ENCODE measurements around the gene AK4. TPM values are rescaled to one million over a fixed set of nuclear protein-coding genes. Genes with fewer than 3 reads are reported as not detected.

The AK4 gene
- total RNA-seq, 1 donor from 2014 or later = 23.4 TPM

GRCh38 chr1:65208563-65208973 is 60.6 kb downstream of the AK4 start:
- no peak overlapping the region for H3K4me3 Mint-ChIP-seq (ENCODE audit: unreplicated experiment)
- no peak for DNase-seq (ENCODE audit: extremely low spot score, unreplicated experiment)
- no peaks in the 10 kb centered on the region for H3K36me3 Mint-ChIP-seq (ENCODE audit: unreplicated experiment)
- TF ChIP-seq CTCF (IDR thresholded peaks at IDR 0.05) = no peak
- peaks cover 4% of the 10 kb centered on the region for H3K27me3 Mint-ChIP-seq (ENCODE audit: unreplicated experiment)
- H3K4me1 Mint-ChIP-seq (ENCODE audit: unreplicated experiment) = peaks cover 7% of the 10 kb centered on the region
- no peak overlapping the region for H3K27ac Mint-ChIP-seq (ENCODE audit: unreplicated experiment)
- H3K9me3 Mint-ChIP-seq (ENCODE audit: unreplicated experiment) = no peaks in the 10 kb centered on the region

- peaks cover 4% of the 10 kb centered on the region for H3K27me3 Mint-ChIP-seq (ENCODE audit: unreplicated experiment)
- H3K36me3 Mint-ChIP-seq (ENCODE audit: unreplicated experiment) = no peaks in the 10 kb centered on the region
- H3K4me1 Mint-ChIP-seq (ENCODE audit: unreplicated experiment) = peaks cover 7% of the 10 kb centered on the region
- no peak for DNase-seq (ENCODE audit: extremely low spot score, unreplicated experiment)
- no peak overlapping the region for H3K4me3 Mint-ChIP-seq (ENCODE audit: unreplicated experiment)
- no peaks in the 10 kb centered on the region for H3K9me3 Mint-ChIP-seq (ENCODE audit: unreplicated experiment)
- TF ChIP-seq CTCF (IDR thresholded peaks at IDR 0.05) = peak; percentile 78
- H3K27ac Mint-ChIP-seq (ENCODE audit: unreplicated experiment) = no peak overlapping the region
Observed at GRCh38 chr1:65209005-65209885, 61.2 kb downstream of the AK4 start.

GRCh38 chr1:65210325-65210724 is 62.3 kb downstream of the AK4 start:
- H3K27ac Mint-ChIP-seq (ENCODE audit: unreplicated experiment) = no peak overlapping the region
- no peaks in the 10 kb centered on the region for H3K36me3 Mint-ChIP-seq (ENCODE audit: unreplicated experiment)
- H3K4me1 Mint-ChIP-seq (ENCODE audit: unreplicated experiment) = peaks cover 3% of the 10 kb centered on the region
- H3K9me3 Mint-ChIP-seq (ENCODE audit: unreplicated experiment) = no peaks in the 10 kb centered on the region
- no peak for TF ChIP-seq CTCF (IDR thresholded peaks at IDR 0.05)
- peaks cover 4% of the 10 kb centered on the region for H3K27me3 Mint-ChIP-seq (ENCODE audit: unreplicated experiment)
- no peak overlapping the region for H3K4me3 Mint-ChIP-seq (ENCODE audit: unreplicated experiment)
- no peak for DNase-seq (ENCODE audit: extremely low spot score, unreplicated experiment)

GRCh38 chr1:65211331-65211730 is 63.3 kb downstream of the AK4 start:
- H3K9me3 Mint-ChIP-seq (ENCODE audit: unreplicated experiment) = no peaks in the 10 kb centered on the region
- no peak overlapping the region for H3K4me3 Mint-ChIP-seq (ENCODE audit: unreplicated experiment)
- TF ChIP-seq CTCF (IDR thresholded peaks at IDR 0.05) = no peak
- no peaks in the 10 kb centered on the region for H3K36me3 Mint-ChIP-seq (ENCODE audit: unreplicated experiment)
- no peak overlapping the region for H3K27ac Mint-ChIP-seq (ENCODE audit: unreplicated experiment)
- no peak for DNase-seq (ENCODE audit: extremely low spot score, unreplicated experiment)
- H3K27me3 Mint-ChIP-seq (ENCODE audit: unreplicated experiment) = peaks cover 4% of the 10 kb centered on the region
- H3K4me1 Mint-ChIP-seq (ENCODE audit: unreplicated experiment) = peaks cover 7% of the 10 kb centered on the region

- Mint-ChIP-seq H3K27me3 (ENCODE audit: unreplicated experiment) (peaks cover 4% of the 10 kb centered on the region), H3K36me3 (ENCODE audit: unreplicated experiment) (no peaks in the 10 kb centered on the region), H3K9me3 (ENCODE audit: unreplicated experiment) (no peaks in the 10 kb centered on the region), H3K4me3 (ENCODE audit: unreplicated experiment) (no peak overlapping the region), H3K4me1 (ENCODE audit: unreplicated experiment) (peaks cover 9% of the 10 kb centered on the region), H3K27ac (ENCODE audit: unreplicated experiment) (no peak overlapping the region)
- TF ChIP-seq CTCF (IDR thresholded peaks at IDR 0.05) = no peak
- DNase-seq (ENCODE audit: extremely low spot score, unreplicated experiment) = no peak
Observed at GRCh38 chr1:65213271-65214023, 65.4 kb downstream of the AK4 start.
